ENCODE results near the gene ZNF526.
A peak's percentile ranks its signal among the peaks of the same experiment; 100 is the strongest.

ZNF526 gene, protein sequence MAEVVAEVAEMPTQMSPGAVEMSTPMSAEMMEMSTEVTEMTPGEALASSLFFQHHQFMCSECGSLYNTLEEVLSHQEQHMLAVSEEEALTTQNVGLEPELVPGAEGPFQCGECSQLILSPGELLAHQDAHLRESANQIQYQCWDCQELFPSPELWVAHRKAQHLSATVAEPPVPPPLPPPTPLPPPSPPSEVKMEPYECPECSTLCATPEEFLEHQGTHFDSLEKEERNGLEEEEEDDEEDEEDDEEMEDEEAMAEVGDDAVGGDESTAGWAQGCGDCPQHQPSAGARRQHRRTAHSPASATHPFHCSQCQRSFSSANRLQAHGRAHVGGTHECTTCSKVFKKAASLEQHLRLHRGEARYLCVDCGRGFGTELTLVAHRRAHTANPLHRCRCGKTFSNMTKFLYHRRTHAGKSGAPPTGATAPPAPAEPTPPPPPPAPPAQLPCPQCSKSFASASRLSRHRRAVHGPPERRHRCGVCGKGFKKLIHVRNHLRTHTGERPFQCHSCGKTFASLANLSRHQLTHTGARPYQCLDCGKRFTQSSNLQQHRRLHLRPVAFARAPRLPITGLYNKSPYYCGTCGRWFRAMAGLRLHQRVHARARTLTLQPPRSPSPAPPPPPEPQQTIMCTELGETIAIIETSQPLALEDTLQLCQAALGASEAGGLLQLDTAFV

GRCh38 chr19:42219812-42220750 is at the start of gene ZNF526:
ZNF526 (plus strand) TSS chr19:42220312; CDS start chr19:42224404, 4,092 bp downstream.
- peak; percentile 95 to 96 for DNase-seq (ENCODE audit: low read depth in 2 of 2)

- no peak for DNase-seq (ENCODE audit: low read depth in 2 of 2)
Measured at GRCh38 chr19:42170715-42171114, 49.4 kb upstream of the ZNF526 start.

GRCh38 chr19:42172261-42172660 is 47.9 kb upstream of the ZNF526 start:
- no peak for DNase-seq (ENCODE audit: low read depth in 2 of 2)

GRCh38 chr19:42173695-42174094 is 46.4 kb upstream of the ZNF526 start:
- DNase-seq (ENCODE audit: low read depth in 2 of 2) = no peak

DNA sequence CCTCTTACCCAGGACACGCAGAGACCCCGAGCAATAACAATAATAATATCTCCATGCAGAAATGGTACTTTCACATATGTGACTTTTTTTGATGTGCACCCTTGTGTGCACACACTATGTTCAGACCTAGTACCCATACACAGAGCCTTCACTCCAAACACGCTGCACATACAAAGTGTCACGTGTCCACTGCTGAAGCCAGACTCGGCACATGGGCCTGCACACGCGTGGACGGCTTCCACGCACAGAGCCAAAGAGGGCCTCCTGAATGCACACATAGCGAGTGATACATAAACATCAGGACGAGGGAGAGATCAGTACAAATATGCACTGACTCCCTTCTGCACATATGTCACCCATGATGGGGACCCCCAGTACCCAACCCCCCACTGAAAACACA is 45.9 kb upstream of the ZNF526 start:
- no peak for DNase-seq (ENCODE audit: low read depth in 2 of 2)

- no peak for DNase-seq (ENCODE audit: low read depth in 2 of 2)
Measured at GRCh38 chr19:42174958-42175734, 45.0 kb upstream of the ZNF526 start.

DNA sequence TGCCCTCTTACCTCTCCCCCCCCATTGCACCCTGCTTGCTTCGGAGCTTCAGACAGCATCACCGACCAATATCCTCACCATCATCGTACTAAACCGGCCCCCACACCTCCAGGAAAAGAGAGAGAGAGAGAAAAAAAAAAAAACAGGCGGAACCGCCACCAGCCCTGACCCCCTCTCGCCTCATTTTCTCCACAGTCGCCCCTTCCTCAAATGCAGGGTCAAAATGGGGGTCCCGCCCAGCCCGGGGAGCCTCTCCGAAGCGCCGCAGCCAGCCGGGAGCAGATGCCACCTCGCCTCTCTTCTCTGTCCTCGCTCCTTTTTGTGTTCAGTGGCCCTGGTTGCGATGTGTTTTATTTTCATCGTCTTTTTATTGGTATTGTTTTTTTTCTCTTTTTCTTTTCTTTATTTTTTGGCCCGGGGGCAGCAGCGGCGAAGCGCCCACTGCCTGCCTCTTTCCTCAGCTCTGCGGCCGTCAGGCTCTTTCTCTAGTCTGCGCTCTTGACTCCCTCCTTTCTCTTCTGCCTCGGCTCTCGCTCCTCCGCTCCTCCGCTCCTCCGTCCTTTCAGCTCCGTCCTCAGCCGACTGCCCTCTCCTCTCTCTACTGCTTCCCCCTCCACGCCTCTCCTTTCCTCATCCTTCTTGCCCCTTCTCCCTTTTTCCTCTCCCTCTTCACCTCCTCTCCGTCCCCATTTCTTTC is 44.0 kb upstream of the ZNF526 start:
- DNase-seq (ENCODE audit: low read depth in 2 of 2) = no peak

DNA sequence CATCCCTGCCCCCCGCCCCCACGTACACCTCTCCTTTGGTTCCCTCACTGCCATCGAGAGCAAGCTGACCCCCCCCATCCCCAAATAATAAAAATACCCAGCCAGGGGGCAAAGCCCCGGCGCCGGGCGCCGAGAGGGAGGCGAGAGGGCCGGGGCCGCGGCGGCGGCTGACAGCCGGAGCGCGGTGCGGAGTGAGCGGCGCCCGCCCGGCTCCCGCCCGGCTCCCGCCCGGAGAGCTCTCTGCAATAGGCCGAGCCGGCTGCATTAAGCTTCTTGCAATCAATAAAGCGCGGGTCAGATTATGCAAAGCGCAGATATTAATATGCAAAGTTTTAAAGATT is 43.5 kb upstream of the ZNF526 start:
- DNase-seq (ENCODE audit: low read depth in 2 of 2) = no peak

DNA sequence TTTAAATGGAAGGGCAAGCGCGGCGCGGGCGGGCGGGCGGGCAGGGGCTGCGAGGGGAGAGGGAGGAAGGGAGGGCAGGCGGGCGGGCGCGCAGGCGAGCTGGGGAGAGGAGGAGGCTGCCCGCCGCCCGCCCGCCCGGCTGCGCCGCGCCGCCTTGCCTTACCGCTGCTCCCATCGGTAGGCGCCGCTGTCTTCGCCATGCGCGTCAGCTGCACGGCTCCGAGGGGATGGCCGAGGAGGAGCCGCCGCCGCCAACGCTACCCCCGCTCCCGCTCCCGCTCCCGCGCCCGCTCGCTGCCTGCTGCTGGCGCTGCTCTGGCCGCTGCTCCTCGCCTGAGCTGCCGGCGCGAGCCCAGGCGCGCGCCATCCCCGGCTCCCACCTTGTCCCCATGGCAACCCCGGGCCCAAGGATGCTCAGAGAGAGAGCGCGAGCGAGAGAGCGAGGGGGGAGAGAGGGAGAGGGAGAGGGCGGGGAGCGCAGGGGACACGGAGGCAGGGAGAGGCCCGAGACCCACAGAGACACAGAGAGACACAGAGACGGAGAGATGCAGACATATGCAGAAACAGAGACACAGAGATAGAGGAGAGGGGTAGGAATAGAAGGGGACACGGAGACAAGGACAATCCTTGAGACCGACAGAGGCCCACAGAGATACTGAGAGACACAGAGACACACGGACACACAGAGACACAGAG is 43.0 kb upstream of the ZNF526 start:
- DNase-seq (ENCODE audit: low read depth in 2 of 2) = peak; percentile 35 to 70

DNA sequence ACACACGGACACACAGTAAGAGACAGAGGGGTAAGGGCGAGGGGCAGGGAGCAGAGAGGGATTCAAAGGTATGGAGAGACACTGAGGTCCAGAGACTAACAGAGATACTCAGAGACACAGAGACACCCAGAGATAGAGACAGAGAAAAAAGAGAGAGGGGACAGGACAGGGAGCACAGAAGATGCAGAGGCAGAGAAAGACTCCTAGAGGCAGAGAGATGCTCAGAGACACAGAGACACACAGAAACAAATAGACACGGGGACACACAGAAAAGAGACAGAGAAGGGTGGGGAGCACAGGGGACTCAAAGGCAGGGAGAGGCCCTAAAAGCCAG is 42.5 kb upstream of the ZNF526 start:
- no peak for DNase-seq (ENCODE audit: low read depth in 2 of 2)

GRCh38 chr19:42178791-42179674 is 41.1 kb upstream of the ZNF526 start:
- DNase-seq (ENCODE audit: low read depth in 2 of 2) = no peak

GRCh38 chr19:42184401-42184861 is 35.7 kb upstream of the ZNF526 start:
- DNase-seq (ENCODE audit: low read depth in 2 of 2) = peak; percentile 46 to 73

- no peak for DNase-seq (ENCODE audit: low read depth in 2 of 2)
Measured at GRCh38 chr19:42185277-42185676, 34.8 kb upstream of the ZNF526 start.

GRCh38 chr19:42188665-42189064 is 31.4 kb upstream of the ZNF526 start:
- no peak for DNase-seq (ENCODE audit: low read depth in 2 of 2)

DNA sequence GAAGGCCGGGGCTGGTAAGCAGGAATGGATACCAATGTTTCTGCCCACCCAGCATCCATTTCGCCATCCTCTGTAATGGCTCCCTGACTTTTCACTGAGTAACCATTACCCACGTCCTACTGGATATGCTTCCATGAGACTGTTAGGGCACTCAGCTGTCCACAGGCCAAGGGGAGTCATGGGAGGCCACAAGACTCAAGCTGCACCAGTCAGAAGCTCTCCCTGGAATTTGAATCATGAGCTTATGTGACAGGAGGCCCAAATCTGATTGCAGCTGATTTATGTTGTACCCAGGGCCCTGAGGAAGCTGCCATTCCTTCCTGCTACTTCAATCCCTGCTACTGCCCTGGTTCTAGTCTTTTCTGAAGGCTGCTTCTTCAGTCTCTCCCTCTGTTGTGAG is 31.0 kb upstream of the ZNF526 start:
- no peak for DNase-seq (ENCODE audit: low read depth in 2 of 2)

GRCh38 chr19:42191330-42191729 is 28.8 kb upstream of the ZNF526 start:
- no peak for DNase-seq (ENCODE audit: low read depth in 2 of 2)

- no peak for DNase-seq (ENCODE audit: low read depth in 2 of 2)
Measured at GRCh38 chr19:42191855-42192254, 28.3 kb upstream of the ZNF526 start.

GRCh38 chr19:42193294-42193693 is 26.8 kb upstream of the ZNF526 start:
- no peak for DNase-seq (ENCODE audit: low read depth in 2 of 2)

GRCh38 chr19:42193706-42194105 is 26.4 kb upstream of the ZNF526 start:
- no peak for DNase-seq (ENCODE audit: low read depth in 2 of 2)

Data from stimulated activated CD4-positive, alpha-beta T cell treated with anti-CD3 and anti-CD28 coated beads, Interleukin-12 subunit alpha, Interleukin-12 subunit beta, amount 100 ng/mL, for 24 hours (primary cell).